GM18868 (cell line): Measurements from ENCODE around the gene GPATCH1.
A peak's percentile ranks its signal among the peaks of the same experiment; 100 is the strongest.
"Not testable (repeated sequence)": the region's sequence is repeated elsewhere in the genome, so short reads cannot be mapped to it uniquely, and the experiment has no call there.

Source experiments
- ATAC-seq: cut with Tn5 transposase; IDR thresholded peaks from one replicate; pipeline ENCODE4 v1.9.1; 2021; ENCODE audit warnings: mild to moderate bottlenecking, moderate library complexity; ENCODE audit not compliant: unreplicated experiment

The GPATCH1 gene

DNA sequence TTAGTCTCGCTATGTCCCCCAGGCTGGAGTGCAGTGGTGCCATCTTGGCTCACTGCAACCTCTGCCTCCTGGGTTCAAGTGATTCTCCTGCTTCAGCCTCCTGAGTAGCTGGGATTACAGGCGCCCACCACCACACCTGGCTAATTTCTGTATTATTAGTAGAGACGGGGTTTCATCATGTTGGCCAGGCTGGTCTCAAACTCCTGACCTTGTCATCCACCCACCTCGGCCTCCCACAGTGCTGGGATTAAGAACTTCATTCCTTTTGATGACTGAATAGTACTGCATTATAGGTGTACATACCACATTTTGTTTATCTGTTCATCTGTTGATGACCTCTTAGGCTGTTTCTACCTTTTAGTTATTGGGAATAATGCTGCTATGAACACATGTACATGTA is 71.6 kb downstream of the GPATCH1 start:
- ATAC-seq = not testable (repeated sequence)

DNA sequence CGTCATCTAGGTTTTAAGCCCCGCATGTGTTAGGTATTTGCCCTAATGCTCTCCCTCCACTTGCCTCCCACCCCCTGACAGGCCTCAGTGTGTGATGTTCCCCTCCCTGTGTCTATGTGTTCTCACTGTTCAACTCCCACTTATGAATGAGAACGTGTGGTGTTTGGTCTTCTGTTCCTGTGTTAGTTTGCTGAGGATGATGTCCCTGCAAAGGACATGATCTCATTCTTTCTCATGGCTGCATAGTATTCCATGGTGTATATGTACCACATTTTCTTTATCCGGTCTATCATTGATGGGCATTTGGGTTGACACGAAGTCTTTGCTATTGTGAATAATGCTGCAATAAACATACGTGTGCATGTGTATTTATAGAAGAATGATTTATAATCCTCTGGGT is 73.3 kb downstream of the GPATCH1 start:
- not testable (repeated sequence) for ATAC-seq

DNA sequence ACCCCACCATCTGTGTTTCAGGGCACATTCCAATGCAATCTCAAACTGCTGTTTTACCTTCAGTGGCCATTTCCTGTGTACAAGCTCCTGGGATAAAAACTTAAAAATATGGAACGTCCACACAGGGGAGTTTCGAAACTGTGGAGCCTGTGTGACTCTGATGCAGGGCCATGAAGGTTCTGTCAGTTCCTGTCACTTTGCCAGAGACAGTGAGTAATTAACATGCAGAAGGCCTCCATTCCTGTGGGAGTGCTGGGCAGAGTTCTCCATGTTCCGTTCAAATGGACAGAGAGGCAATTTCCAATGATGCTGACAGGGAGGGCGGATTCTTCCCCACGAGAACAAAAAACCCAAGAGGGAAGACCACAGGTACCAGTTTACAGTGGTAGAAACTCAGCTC is 75.4 kb downstream of the GPATCH1 start:
- ATAC-seq = no peak

DNA sequence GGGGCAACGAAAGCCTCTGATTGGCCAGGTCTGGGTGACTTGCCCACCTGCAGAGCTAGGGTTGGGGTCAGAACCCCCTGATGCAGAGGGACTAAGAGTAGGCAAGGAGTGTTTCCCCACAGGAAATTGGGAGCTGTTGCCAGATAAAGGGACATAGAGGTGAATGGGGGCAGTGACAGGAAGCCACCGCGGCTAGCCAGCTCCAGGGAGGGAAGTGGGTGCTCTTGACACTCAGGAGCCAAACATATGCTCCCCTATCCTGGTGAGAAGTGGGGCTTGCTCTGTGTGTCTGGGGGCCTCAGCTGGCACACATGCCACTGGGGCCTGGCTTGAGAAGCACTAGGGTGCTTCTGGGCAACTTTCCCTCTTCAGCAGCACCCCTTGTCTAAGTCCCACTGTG is 76.9 kb downstream of the GPATCH1 start:
- ATAC-seq = no peak

DNA sequence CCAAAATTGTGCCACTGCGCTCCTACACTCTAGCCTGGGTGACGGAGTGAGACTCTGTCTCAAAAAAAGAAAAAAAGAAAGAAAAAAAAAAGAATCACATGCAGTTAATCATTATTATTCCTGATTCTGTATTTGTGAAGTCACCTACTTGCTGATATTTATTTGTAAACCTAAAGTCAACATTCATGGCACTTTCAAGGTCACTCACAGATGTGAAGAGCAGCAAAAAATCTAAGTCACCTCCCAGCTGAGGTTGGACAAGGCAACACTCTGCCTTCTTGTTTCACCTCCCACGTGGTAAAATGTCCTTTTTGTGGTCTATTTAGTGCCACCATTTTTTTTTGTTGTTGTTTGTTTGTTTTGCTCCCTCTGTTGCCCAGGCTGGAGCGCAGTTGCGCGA is 77.4 kb downstream of the GPATCH1 start:
- ATAC-seq = no peak

DNA sequence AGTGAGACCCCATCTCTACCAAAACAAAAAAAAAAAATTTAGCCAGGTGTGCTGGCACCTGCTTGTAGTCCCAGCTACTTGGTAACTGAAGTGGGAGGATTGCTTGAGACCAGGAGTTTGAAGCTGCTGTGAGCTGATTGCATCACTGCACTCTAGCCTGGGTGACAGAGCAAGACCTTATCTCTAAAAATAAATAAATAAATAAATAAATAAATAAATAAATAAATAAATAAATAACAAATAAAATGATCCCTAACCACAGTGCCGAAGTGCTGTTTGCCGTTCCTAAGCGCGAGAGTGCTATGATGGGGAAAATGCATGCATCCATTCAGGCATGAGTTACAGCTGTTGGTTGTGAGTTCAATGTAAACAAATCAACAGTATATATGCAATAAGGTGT is 78.2 kb downstream of the GPATCH1 start:
- no peak for ATAC-seq

DNA sequence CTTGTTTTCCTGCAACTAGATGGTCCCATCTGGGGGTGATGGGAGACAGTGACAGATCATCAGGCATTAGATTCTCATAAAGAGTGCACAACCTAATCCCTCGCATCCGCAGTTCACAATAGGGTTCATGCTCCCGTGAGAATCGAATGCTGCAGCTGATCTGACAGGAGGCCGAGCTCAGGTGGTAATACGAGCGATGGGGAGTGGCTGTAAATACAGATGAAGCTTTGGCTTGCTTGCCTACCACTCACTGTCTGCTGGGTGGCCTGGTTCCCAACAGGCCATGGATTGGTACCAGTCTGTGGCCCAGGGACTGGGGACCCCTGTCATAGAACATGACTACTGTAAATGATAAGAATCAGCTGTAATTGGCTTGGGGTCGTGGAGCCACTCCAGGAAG is 78.9 kb downstream of the GPATCH1 start:
- ATAC-seq = no peak

DNA sequence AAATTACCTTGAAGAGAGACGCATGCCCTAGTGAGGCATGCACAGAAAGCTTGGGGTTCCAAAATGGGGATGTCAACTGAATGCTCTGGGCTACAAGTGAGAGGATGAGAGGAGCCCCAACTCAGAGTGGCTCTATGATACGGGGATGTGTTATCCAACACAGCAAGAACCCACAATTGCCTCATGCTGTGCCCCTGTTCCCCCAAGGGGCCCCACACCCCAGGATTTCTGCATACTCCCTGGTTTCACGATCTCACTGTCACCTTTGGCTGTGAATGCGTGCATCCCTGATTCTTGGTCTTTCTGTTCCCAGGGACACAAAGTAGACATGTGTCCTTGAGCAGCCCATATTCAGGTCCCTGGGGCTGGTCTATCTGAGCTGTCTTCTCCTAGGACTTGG is 80.2 kb downstream of the GPATCH1 start:
- no peak for ATAC-seq

DNA sequence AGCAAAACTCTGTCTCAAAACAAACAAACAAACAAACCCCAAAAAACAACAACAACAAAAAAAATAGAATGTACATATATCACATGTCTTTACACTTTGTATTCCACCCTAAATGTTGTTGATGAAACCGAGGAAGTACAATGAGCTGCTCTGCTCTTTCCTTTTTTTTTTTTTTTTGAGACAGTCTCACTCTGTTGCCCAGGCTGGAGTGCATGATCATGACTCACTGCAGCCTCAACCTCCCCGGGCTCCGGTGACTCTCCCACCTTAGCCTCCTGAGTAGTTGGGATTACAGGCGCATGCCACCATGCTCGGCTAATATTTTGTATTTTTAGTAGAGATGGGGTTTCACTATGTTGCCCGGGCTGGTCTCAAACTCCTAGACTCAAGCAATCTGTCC is 82.5 kb downstream of the GPATCH1 start:
- no peak for ATAC-seq

DNA sequence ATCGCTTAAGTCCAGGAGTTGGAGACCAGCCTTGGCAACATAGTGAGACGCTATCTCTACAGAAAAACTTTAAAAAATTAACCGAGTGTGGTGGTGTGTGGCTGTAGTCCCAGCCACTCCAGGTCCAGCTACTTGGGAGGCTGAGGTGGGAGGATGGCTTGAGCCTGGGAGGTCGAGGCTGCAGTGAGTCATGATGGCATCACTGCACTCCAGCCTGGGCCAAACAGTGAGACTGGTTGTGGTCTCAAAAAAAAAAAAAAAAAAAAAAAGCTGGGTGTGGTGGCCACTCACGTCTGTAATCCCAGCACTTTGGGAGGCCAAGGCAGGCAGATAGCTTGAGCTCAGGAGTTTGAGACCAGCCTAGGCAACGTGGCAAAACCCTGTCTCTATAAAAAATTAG is 85.1 kb downstream of the GPATCH1 start:
- ATAC-seq = not testable (repeated sequence)

DNA sequence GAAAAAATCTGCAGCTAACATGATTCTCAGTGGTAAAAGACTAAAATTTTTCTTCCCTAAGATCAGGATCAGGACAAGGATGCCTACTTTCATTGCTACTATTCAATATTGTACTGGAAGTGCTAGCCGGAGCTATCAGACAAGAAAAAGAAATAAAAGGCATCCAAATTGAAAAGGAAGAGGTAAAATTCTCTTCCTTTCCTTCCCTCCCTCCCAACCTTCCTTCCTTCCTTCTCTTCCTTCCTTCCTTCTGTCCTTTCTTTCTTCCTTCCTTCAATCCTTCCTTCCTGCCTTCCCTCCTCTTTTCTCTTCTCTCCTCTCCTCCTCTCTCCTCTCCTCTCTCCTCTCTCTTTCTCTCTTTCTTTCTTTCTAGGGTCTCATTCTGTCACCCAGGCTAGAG is 86.5 kb downstream of the GPATCH1 start:
- no peak for ATAC-seq

DNA sequence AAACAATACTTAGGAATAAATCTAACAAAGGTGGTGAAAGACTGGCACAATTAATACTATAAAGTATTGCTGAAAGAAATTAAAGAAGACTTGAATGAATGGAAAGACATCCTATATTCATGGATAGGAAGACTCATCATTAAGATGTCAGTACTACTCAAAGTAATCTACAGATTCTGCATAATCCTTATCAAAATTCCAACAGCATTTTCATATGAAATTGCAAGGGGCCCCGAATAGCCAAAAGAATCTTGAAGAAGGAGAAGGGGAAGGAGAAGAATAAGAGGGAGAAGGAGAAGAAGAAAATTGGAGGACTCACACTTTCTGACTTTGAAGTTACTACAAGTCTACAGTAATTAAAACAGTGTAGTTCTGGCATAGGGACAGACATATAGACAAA is 87.5 kb downstream of the GPATCH1 start:
- ATAC-seq = no peak

DNA sequence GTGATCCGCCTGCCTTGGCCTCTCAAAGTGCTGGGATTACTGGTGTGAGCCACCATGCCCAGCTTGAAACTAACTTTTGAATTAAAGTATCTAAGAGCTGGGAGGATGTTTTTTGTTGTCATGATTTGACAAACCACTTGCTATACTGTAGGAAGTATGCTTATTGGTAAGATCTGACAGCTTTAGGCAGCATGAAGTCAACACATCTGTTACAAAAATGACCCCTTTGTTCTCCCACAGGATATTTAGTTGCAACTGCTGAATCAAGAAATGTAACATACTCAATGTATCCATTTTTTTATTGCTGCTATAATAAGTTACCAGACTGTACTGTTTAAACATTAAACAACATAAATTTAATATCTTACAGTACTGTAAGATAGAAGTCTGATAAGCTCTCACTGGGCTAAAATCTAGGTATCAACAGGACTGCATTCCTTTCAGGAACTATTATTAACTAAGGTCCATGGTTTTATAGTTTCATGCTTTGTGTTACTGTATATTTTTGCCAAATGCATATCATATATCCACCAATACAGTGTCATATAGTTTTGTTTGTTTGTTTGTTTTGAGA is 90.3 kb downstream of the GPATCH1 start:
- no peak for ATAC-seq

DNA sequence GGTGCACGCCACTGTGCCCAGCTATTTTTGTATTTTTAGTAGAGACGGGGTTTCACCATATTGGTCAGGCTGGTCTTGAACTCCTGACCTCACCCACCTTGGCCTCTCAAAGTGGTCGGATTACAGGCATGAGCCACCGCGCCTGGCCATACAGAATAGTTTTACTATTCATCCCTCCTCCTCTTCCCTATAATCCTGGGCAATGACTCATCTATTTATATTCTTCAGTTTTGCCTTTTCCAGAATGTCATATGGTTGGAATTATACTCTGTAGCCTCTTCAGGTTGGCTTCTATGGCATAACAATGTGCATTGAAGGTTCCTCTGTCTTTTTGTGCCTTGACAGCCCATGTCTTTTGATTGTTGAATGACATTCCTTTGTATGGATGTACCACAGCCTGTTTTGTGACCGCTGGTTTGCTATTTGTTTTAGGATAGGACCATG is 91.0 kb downstream of the GPATCH1 start:
- ATAC-seq = no peak

DNA sequence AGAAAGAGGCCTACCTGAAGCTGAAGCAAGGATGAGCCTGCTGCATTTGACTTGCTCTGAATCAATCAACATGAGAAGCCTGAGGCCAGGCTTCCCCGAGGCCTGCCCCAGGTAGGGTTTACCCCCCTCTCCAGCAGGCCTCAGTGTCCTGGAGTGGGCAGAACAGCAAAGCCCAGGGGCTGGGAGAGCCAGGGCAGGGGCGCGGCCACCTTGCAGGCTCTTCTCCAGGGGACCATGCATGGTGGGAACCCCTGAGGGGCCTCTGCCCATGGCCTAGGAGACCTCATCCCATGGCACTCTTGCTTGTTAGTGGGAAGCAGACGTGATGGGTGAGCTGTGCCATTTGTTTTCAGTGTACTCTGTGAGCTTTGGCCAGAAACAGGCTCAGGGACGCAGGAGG is 93.2 kb downstream of the GPATCH1 start:
- no peak for ATAC-seq

DNA sequence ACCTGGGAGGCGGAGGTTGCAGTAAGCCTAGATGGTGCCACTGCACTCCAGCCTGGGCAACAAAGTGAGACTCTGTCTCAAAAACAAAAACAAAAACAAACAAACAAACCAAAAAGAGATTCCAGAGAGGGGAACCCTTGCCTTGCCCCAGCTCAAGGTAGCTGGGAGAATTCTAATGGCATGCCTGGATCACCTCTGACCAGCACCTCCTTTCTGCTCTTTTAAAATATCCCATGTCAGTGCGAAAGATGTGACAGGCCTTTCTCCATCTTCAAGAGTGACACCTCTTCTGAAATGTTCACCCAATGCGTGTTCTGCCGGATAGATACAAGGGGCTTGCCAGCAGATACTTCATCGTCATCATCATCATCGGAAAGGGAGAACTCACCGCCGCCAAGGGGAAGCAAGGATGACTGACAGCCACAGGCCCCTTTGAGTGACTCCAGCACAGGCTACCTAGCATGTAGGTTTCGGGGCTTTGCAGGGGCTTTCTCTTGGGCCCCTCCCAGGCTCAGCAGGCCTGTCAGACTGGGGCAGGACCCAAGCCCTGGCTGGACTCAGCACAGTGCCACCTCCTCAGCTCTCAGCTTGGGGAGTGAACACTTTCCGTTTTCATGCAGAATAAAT is 94.3 kb downstream of the GPATCH1 start:
- no peak for ATAC-seq

DNA sequence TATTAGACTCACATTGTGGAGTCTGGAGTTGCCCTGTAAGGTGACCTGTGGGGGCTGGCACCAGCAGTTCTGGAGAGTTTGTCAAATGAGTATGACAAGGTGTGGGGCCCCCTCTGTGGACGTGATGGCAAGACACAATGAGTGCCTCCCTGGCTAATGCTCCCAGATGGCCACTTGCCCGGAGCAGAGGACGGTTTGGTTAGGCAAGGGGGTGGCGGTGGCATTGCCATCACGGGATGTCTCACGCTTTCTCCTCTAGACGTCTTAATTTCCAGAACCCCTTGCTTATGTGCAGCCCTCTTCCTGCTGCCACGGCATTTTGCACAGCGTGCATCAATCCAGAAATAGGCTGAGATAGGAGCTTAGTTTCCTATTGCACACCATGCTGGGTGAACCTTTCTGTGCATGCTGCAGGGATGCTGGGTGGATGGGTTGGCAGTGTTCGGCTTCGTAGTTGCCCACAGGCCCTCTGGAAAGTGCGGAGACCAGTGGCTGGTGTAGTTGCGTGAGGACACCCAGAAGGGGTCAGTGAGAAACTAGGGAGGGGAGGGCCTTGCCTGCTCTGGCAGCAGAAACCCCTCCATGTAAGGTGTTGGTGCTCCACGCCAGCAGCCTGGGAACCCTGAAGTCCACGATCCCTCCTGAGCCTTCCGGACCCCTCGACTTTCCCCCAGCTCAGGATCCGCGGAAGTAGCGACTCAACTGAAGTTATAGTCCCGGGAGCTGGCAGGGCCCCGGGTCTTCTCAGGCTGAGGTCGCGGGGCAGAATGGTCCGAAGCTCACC is 95.1 kb downstream of the GPATCH1 start:
- no peak for ATAC-seq

DNA sequence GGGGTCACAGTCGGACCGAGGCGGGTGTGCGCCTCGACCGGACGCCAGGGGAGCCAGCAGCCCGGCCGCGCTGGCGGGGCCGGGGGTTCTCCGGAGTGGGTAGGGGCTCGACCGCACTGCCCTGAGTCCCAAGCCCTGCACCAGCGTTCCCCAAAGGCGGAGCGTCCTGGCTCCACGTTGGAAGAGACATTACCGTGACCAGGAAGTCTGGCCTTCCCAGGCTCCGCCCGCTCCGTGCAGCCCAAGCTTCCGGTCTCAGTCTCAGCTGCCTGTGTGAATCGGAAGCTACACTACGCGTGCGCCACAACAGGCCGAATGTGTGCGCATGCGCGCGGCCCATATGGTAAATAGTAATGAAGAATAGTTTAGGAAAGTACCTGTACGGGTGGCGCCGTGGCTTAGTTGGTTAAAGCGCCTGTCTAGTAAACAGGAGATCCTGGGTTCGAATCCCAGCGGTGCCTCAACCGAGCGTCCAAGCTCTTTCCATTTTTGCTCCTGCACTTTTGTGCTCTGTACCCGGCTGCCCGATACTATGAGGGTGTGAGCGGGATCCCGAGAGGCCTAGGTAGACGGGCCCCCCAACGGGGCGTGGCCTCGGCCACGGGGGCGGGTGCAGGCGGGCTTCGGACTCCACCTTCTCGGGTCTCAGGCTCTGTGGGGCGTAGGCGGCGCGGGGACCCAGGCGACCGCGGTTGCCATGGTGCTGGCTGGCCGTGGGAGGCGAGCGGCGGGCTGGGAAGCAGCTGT is 95.9 kb downstream of the GPATCH1 start:
- ATAC-seq = peak; percentile 90

DNA sequence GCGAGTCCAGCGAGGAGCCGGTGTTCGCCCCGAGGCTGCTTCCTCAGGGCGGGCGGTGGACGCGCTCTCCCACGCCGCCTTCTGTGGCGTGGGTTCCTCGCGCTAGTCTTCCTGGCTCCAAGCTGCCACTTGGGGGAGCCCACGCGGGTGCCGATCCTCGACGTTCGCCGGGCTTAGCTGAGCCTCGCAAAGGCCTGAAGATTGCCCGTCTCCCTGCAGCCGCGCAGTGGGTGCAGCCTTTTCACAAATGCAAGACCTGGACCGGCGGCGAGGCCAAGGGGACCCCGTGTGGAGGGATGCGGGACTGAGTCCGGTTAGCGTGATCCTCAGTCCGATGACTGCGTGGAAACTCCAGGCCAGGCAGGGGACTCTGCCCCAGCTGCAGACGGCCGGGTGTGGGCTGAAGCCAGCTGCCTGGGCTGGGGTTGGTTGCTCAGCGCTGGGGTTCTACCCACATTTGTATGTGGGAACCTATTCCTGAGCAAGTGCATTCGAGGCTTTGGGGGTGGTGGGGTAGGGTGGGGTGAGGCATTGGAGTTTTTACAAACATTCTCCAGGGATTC is 96.5 kb downstream of the GPATCH1 start:
- peak; percentile 21 for ATAC-seq
